Measurements from ENCODE around the gene EIPR1.

GRCh38 chr2:3222636-3223035 lies 155.0 kb downstream of the EIPR1 start:
- TF ChIP-seq CTCF (IDR thresholded peaks at IDR 0.05) = no peak
- no peak for TF ChIP-seq POLR2A (IDR thresholded peaks at IDR 0.05)
